Activated T-cell treated with anti-CD3 and anti-CD28 coated beads, Interleukin-2, amount 50 U/mL, for 48 hours (primary cell): ENCODE measurements around the gene MYRF.
A peak's percentile ranks its signal among the peaks of the same experiment; 100 is the strongest.

Experiments used
- DNase-seq, 2 experiments: peaks; one replicate each; pipeline ENCODE4 v3.0.0-alpha.2; 2020

MYRF gene

DNA sequence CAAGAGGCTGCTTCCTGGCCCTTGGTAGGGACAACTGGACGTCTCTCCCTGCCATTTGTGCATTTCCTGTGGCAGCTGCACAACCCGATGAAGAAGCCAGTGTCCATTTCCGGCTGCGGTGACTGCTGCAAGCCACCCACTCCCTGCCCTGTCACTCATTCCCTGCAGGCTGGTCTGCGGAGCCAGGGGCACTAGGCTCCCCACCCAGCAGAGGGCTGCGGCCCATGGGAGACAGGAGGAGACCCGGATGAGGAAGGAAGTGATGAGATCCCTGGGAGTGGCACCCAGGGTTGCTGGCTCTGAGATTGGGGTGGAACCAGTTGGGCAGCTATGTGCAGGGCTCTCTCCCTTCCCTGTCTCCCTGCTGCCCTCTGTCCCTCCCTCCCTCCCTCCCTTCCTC lies 10.0 kb upstream of the MYRF start:
- DNase-seq, result no peak

DNA sequence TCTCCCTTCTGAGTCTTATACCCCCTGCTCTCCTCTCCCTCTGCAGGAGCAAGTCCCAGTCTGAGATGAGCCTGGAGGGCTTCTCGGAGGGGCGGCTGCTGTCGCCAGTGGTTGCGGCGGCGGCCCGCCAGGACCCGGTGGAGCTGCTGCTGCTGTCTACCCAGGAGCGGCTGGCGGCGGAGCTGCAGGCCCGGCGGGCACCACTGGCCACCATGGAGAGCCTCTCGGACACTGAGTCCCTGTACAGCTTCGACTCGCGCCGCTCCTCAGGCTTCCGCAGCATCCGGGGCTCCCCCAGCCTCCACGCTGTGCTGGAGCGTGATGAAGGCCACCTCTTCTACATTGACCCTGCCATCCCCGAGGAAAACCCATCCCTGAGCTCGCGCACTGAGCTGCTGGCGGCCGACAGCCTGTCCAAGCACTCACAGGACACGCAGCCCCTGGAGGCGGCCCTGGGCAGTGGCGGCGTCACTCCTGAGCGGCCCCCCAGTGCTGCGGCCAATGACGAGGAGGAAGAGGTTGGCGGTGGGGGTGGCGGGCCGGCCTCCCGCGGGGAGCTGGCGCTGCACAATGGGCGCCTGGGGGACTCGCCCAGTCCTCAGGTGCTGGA lies 8.8 kb upstream of the MYRF start:
- DNase-seq, result no peak

DNA sequence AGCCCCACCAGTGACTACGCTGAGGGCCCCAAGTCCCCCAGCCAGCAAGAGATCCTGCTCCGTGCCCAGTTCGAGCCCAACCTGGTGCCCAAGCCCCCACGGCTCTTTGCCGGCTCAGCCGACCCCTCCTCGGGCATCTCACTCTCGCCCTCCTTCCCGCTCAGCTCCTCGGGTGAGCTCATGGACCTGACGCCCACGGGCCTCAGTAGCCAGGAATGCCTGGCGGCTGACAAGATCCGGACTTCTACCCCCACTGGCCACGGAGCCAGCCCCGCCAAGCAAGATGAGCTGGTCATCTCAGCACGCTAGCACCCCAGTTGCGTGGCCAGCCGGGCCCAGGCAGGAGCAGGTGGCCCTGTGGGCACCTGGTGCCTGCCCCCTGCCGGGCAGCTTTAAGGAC lies 8.3 kb upstream of the MYRF start:
- DNase-seq, result no peak

DNA sequence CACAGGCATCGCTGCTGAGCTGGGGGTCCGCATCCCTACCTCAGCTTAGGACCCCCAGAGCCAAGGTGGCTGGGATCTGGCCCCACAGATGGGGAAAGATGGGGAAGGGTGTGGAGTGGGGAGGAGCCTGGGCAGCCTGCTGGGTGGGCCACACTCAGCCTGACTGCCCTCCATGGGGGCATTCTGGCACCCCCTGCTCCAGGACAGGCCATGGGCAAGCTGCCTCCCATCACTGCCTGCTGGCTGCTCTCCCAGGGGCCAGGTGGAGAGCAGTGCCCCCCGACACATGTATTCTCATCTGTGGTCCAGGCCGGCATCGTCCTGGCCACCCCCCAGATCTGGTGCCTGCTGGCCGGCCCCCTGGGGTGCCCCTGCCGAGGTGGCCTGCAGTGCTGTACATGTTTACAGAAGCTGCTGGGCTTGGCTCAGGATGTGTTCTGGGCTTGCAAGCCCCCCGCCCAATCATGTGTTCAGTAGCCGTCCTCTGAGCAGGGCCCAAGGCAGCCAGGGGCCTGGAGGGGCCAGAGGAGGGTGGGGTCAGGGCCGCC lies 7.8 kb upstream of the MYRF start:
- no peak for DNase-seq

DNA sequence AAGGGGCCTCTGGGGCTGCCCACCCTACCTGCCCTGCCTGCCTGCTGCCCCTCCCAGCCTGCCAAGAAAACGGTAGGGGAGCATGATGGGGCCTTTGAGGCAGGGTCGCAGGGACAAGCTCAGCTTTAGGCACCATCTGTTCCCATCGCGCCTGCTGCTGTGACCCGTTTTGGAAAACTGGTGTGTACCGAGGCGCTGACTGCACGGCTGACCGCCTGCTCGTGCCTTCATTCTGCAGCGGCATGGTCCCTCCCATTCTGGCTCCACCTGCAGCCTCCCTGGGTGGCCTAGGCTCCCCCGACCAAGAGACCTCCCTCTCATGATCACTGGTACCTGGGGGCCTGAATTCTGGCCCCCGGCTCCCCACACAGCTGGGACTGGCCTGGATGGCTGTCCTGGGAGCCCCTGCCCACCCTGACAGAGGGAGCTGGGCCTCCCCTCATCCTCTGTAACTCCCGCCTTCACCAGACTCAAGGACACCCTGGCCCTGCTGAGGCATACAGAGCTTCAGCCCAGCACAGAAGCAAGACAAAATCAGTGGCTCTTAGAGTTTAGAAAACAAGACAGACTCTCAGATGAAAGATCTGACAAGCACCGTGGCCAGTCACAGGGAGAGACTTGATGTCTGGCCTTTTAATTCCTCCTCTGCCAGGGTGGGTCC lies 6.5 kb upstream of the MYRF start:
- no peak for DNase-seq

DNA sequence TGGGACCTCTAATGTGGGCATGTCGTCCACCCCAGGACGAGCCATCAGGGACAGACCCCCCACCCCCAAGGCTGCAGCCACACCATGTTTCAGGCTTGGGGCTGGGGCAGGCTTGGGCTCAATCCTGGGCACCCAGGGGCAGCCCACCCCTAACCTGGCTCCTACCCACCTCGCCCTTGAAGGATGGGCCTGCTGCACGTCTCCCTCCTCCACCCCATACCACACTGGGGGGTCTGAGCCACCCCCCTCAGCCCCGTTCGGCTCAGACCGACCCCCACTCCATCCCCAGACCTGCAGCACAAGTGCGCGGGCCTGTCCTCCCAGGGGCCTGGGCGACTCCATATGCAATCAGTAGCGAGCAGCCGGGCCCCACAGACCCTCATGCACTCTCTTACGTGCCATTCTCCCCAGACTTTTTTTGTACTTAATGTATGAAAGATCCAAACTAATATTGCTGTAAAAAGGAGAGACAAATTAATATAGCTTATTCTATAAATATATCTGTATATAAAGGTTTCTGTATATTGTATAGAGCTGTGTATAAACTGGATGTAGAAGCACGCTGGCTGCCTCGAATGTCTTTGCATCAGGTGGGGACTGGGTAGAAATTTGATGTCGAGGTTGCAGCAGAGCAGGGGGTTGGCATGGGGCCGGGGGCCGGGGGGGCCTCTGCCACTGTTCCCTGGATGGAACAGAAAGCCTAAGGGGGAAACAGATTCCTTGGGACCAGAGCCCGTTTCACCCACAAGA lies 5.8 kb upstream of the MYRF start:
- DNase-seq, result no peak

DNA sequence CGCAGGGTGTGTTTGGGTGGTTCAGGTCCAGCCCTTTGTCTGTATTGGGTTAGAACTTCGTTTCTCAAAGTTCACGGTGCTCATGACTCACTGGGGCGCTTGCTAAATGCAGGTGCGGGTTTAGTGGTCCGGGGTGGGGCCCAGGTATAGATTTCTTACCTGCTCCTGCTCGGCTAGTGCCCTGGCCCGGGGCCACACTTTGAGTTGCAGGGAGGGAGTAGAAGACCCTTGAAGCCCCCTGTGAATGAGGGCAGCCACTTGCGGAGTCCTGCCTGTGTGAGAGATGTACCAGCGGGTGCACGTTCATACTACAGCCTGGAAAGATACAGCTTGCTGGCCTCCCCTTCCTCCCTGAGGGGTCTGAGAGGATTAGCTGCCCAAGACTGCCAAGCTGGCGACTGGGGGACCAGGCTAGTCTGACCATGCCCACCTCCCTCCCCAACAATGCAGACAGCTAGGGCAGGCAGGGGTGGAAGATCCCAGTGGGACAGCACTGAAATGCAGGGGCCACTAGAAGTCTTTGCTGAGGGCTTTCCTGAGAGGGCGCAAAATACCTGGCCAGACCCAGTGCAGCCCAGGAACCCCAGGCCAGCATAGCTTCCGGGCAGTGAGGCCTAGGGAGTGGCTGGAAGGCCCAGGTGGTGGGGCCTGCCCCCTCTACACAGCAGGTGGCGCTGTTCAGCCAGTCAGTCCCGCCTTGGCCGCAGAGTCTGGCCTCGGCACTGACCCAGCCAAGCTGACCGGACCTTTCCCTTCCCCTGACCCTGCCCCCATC lies 5.1 kb upstream of the MYRF start:
- peak; percentile 65 to 72 for DNase-seq

DNA sequence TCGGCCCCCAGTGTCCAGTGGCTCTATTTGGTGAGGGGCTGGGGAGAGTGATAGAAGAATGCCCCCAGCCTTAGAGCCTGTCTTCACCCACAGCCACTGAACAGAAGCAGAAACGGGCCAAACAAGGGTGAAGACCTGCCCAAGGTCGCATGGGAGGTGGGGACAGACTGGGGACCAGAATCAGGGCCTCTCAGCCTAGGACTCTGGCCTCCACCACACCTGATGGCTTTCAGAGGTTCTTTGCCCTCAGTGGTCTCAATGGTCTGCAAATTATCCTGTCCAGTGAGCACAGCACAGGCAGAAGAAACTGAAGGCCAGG lies 4.5 kb upstream of the MYRF start:
- DNase-seq, result no peak

DNA sequence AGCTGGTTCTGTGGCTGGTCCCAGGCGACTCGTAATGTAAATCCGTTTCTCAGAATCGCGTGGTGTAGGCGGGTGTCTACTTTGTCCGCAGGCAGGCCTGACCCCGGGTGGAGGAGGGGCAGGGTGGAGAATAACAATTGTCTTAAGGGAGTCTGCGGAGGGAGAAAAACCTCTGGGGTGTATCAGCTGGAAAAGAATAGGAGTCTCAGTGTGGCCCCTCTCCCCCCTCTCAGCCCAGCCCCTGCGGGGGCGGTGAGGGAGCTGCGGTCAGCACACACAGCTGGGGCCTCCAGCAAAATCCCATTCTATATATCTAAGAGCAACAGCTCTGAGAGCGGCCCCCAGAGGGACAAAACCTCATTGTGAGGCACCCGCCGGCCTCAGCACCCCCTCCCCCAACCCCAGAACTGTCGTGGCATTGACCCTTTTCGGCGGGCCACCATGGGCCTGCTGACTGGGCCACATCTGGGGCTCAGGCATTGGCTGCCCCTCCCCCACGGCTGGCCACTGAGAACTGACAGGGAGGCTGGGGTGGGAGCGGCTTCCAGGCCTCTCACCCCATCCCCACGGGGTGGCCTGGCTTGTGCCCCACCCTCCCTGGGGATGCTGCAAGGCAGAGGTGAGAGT lies 2.7 kb upstream of the MYRF start:
- DNase-seq, result no peak

DNA sequence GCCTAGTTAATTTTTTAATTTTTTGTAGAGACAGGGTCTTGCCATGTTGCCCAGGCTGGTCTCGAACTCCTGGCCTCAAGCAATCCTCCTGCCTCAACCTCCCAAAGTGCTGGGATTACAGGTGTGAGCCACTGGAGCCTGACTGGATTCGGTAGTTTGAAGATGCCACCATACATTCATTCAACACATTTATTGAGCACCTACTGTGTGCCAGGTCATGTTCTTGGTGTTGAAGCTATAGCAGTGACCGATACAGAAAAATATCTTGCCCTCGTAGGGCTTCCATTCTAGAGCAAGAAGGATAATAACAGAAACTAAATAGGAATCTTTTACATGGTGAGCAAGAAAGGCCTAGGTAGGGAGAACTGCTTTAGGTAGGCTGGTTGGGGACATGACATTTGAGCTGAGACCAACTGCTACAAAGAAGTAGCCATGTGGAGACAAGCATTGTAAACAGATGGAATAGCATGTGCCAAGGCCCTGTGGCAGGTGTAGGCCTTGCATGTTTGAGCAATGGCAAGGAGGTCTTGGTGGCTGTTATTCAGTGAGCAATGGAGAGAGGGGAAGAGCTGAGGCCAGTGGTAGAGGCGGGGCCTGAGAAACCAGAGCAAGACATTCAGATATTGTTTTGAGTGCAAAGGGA lies 1.7 kb upstream of the MYRF start:
- DNase-seq, result no peak

DNA sequence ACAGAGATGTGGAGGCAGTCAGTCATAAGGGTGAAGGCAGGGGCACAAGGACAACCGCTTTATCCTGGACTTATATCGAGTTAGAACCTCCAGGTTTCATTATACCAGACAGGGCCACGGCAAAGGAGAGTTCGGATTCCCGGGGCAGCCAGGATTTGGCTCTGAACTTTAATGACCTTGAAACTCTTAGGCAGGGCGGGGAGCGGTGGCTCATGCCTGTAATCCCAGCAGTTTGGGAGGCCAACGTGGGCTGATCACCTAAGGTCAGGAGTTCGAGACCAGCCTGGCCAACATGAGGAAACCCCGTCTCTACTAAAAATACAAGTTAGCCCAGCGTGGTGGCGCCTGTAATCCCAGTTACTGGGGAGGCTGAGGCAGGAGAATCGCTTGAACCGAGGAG lies 1.1 kb upstream of the MYRF start:
- DNase-seq, result no peak

DNA sequence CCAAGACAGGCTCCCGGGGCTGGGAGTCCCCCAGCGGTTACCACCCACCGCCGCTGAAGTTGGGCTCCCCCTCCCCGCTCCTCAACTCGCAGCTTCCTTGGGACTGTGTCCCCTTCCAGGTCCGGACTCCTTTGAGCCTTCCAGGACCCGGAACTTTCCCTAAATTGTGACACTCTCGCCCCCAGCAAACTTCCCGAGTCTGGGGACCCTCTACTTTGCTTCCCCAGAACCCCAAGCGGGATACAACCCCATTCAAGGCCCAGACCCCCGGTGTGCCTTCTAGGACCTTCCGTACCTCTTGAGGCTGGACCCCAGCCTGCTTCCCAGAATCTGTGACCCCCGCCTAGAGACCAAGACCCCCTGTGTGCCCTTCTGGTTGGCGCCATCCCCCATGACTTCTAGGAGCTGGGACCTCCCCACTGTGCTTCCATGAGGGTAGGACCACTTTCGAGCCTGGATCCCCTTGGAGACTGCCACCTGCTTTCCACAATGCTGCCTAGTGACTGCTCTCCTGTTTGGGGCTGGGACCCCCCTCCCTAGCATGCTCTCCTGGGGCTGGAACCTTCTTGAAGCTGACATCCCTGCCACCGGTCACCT lies 587 bp downstream of the MYRF start:
- no peak for DNase-seq

DNA sequence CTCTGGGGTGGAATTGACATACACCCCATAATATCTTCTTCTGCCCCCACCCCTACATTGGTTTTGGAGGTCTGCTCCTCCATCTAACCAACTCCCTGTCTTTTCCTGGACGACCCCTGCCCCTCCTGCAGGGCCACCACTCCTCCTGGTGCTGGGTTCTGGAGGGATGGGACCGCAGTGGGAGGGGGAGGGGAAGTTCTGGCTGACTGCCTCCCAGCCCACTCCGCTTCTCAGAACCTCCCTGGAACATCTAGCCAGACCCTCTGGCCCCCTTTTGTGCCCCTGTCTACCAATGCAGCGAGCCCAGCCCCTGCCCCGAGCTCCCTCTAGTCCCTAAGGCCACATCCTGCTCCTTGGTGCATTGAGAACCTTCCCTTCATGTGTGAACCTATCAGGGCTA lies 1.2 kb downstream of the MYRF start:
- no peak for DNase-seq

DNA sequence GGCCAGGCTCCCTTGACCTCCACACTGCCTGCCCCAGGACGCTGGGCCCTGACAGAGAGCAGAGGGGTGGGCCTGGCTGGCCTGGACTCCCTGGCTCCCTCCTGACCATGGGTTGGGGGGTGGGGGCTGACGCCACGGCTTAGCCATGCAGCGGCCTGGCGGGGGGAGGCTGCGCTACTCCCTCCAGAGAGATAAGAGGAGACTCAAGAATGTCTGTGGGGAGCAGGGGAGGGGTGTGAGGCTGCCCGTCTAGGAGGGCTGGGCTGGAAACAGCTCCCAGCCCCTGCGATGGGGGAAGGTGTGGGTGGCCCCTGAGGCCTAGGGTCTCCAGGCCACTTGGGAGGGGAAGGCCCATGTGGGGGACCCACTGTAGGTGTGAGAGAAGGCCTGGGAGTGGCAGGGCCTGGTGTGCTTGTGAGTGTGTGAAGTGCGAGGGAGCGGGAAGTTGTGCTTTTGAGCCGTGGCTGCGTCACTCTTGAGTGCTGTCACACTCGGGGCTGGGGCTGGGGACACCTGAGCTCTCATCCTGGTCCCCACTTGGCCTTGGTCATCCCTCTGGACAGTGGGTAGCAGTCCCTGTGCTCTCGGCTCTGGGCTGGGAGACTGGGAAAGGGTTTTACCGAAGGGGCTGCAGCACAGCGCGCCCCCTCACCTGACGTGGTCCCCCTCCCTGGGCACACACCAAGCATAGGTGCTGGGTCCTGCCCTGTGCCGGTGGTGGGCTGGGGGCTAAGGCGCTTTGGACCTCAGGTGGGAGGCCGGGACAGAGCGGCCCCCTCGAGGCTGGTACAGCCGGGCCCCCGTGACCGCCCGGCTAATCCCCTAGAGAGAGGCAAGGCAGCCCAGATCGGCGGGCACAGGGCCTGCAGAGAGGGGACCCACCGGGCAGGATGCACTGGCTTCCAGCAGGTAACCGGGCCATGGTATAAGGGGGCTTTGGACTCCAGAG lies 2.4 kb downstream of the MYRF start:
- DNase-seq, result no peak

DNA sequence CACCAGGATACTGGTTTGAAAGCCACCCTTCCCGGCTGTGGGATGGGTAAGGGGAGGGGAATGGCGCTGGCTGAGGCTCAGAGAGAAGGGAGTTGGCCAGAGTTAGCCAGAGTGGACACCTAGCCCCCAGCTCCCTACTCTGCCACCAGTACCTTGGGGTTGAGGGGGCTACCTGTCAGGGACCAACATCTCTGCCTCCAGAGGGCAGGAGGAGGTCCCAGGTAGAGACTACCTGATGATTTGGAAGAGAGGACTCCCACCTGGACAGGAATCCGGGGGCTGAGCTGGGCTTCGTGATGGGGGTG lies 3.7 kb downstream of the MYRF start:
- no peak for DNase-seq

DNA sequence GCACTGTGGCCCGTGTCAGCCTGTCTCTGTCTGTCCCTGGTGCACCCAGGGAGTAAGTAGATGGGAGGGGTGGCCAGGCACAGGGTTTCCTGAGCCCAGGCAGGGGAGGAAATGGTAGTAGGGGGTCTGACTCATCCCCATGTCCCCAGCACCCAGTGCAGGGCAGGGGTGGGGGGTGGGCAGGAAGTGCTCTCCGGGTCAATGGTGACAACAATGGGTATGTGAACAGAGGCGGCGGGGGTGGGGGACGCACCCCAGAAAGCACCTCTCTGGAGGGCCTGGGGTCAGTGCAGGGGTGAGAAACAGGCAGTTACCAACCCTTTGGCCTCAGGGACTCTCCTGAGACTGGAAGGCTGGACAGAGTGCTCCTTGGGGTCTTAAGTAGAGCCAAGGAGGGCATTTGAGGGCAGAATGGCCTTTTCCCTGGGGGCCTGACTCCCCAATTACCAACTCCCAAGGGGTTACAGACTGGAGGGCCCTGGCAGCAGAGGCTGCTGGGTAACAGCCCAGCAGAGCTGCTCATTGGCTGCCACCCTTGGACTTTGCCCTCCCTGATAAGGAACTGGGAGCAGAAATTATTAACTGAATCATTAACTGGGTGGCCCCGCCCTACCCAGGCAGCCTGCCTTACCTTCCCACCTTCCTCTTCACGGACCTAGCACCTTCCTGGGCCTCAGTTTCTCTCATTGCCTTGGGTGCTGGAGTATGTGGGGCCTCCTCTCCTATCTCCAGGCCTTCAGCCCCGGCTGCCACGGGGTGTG lies 4.2 kb downstream of the MYRF start:
- DNase-seq, result peak; percentile 52 to 66

DNA sequence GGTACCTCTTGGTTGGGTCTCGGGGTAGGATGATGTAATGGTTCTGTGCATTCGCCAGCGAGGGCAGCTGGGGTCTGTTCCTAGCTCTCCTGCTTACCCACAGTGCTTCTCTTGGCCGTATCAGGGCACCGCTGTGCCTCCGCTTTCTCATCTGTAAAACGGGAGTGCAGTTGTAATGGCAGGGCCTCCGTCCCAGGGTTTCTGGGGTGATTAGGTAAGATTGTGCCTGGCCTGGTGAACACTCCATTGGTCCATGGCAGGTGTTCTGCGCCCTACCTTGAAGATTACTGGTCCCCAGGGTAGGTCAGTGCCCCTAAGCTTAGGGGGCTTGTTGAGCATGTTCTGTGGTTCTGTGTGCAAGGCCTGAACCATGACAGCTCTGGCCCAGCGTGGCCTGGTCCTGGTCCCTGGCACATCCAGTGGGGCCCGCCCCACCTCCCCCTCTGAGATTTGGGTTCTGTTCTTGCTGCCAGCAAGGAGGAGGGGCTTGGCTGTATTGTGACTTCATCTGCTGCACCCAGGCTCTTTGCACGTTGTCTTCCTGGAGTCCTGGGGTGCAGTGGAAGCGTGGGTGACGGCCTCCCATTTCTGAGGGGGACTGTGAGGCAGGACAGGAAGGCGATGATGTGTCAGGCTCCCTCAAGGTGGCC lies 4.9 kb downstream of the MYRF start:
- DNase-seq, result no peak

DNA sequence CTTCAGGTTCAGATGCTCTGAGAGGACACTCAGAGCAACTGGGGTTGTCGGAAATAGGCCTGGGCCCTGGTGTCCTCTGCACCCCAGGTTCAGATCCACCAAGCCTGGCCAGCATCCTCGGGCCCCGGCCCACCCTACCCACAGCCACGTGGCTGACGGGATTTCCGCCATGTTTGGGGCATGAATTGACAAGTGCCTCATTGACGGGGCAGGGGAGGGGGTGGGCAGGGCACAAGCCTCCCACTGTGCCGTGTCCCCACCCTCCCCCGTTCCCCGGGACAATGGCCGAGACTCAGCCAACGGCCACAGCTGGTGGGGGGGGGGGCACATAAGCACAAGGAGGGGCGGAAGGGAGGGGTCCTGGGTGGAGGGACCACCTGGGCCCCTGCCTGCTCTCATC lies 8.5 kb downstream of the MYRF start:
- DNase-seq, result no peak

DNA sequence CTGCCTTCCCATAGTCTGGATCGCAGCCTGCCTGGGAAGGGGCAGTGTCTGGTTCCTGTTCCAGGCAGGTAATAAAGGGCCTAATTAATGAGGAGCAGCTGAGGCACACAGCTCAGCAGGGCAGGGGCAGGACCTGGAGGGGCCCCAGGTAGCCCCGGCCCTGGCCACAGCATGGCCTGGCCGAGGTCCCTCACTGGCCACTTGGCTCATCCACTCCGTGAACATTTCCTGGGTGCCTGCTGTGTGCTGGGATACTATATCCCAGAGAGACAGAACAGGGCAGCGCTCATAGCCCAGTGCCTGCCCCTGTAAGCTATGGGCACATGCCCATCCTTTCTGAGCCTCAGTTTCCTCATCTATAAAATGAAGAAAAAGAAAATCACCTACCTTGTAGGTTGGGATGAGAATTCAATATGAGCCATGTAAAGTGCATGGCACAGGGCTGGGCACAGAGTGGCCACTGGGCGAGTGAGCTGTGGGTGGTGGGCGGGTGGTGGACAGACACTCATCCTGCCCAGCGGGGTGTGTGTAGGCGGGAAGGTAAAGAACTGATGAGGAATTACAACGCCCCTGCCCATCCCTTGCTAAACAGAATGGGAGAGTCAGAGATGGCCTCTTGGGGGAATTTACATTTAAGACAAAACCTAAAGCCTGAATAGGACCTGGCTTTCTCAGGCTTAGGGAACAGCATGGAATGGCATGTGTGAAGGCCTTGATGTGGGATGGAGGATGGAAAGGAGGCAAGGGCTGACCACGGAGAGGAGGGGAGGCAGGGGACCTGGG lies 9.2 kb downstream of the MYRF start:
- no peak for DNase-seq
